WTC11 (cell line): ENCODE results near the gene ZNF217.

Experiments
- TF ChIP-seq, protein P1 (sequence below): fragments of 200-600 bp; IDR thresholded peaks from 2 replicates; pipeline ENCODE4 v1.8.0; 2022; ENCODE audit warnings: antibody characterized with exemption
- TF ChIP-seq, protein P2 (sequence below): sonication (generic); formaldehyde crosslinking; IDR thresholded peaks from 2 replicates; pipeline ENCODE4 v1.8.0; 2023; ENCODE audit warnings: missing genetic modification reagents, mild to moderate bottlenecking, borderline replicate concordance

DNA sequence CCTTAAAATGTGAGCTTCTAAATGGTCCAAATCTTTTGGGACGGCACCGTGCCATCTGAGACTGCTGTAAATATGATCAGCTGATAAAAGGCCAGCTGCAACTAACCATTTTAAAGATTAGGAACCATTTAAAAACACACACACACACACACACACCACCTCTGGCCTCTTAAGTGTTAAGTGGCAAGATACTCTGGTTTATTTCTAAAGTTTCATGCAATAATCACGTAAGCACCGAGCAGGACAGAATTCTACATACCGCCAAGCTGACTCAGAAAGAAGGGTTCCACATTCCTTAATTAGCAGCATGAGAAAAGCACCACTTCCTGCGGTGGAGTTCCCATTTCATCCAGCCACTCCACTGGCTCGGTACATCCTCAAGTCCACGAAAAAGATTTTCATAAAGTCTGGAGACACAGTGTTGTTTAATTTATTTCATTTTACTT is 17.8 kb upstream of the ZNF217 start:
- TF ChIP-seq, protein P1, sequence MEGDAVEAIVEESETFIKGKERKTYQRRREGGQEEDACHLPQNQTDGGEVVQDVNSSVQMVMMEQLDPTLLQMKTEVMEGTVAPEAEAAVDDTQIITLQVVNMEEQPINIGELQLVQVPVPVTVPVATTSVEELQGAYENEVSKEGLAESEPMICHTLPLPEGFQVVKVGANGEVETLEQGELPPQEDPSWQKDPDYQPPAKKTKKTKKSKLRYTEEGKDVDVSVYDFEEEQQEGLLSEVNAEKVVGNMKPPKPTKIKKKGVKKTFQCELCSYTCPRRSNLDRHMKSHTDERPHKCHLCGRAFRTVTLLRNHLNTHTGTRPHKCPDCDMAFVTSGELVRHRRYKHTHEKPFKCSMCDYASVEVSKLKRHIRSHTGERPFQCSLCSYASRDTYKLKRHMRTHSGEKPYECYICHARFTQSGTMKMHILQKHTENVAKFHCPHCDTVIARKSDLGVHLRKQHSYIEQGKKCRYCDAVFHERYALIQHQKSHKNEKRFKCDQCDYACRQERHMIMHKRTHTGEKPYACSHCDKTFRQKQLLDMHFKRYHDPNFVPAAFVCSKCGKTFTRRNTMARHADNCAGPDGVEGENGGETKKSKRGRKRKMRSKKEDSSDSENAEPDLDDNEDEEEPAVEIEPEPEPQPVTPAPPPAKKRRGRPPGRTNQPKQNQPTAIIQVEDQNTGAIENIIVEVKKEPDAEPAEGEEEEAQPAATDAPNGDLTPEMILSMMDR: no peak
- TF ChIP-seq, protein P2, sequence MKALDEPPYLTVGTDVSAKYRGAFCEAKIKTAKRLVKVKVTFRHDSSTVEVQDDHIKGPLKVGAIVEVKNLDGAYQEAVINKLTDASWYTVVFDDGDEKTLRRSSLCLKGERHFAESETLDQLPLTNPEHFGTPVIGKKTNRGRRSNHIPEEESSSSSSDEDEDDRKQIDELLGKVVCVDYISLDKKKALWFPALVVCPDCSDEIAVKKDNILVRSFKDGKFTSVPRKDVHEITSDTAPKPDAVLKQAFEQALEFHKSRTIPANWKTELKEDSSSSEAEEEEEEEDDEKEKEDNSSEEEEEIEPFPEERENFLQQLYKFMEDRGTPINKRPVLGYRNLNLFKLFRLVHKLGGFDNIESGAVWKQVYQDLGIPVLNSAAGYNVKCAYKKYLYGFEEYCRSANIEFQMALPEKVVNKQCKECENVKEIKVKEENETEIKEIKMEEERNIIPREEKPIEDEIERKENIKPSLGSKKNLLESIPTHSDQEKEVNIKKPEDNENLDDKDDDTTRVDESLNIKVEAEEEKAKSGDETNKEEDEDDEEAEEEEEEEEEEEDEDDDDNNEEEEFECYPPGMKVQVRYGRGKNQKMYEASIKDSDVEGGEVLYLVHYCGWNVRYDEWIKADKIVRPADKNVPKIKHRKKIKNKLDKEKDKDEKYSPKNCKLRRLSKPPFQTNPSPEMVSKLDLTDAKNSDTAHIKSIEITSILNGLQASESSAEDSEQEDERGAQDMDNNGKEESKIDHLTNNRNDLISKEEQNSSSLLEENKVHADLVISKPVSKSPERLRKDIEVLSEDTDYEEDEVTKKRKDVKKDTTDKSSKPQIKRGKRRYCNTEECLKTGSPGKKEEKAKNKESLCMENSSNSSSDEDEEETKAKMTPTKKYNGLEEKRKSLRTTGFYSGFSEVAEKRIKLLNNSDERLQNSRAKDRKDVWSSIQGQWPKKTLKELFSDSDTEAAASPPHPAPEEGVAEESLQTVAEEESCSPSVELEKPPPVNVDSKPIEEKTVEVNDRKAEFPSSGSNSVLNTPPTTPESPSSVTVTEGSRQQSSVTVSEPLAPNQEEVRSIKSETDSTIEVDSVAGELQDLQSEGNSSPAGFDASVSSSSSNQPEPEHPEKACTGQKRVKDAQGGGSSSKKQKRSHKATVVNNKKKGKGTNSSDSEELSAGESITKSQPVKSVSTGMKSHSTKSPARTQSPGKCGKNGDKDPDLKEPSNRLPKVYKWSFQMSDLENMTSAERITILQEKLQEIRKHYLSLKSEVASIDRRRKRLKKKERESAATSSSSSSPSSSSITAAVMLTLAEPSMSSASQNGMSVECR: no peak
